Gastroesophageal sphincter (tissue), 4 donors: ENCODE measurements around the gene RAB26. TPM values are rescaled to one million over a fixed set of nuclear protein-coding genes. Genes with fewer than 3 reads are reported as not detected.
"Not testable (repeated sequence)": the region's sequence is repeated elsewhere in the genome, so short reads cannot be mapped to it uniquely, and the experiment has no call there.

ENCODE experiments used
- ATAC-seq: fragments of 150-250 bp; one replicate; pipeline ENCODE4 v1.9.1; 2016; ENCODE audit warnings: mild to moderate bottlenecking, moderate library complexity
- H3K27ac ChIP-seq, 4 donors: fragments of 200-600 bp; sonication (generic) in 3 of 4; 1 replicate in 3 of 4; 2 replicates in 1 of 4; pipeline ENCODE4 v1.5.1; 2016 to 2019
- H3K27me3 ChIP-seq: fragments of 200-600 bp; sonication (generic); one replicate; pipeline ENCODE4 v1.5.1; 2019
- H3K36me3 ChIP-seq, 2 donors: fragments of 200-600 bp; sonication (generic); one replicate each; pipeline ENCODE4 v1.5.1; 2019; ENCODE audit warnings: control low read depth in 1 of 2
- H3K4me1 ChIP-seq, 3 donors: fragments of 200-600 bp; sonication (generic); 1 replicate in 2 of 3; 2 replicates in 1 of 3; pipeline ENCODE4 v1.5.1; 2016 to 2019; ENCODE audit warnings: control low read depth in 2 of 3
- H3K4me3 ChIP-seq, 2 donors: fragments of 200-600 bp; sonication (generic); one replicate each; pipeline ENCODE4 v1.5.1; 2019; ENCODE audit warnings: mild to moderate bottlenecking in 1 of 2, moderate library complexity in 1 of 2
- H3K9me3 ChIP-seq, 3 donors: fragments of 200-600 bp; sonication (generic); one replicate each; pipeline ENCODE4 v1.5.1; 2017 to 2019; ENCODE audit warnings: control low read depth in 2 of 3
- CTCF ChIP-seq, 4 experiments: fragments of 200-600 bp in 2 of 4; fragments of 450-650 bp in 2 of 4; sonication (generic) in 1 of 4; IDR thresholded peaks; one replicate each; pipeline ENCODE4 v1.5.1; 2017 to 2019; ENCODE audit warnings: antibody characterized with exemption in 4 of 4, mild to moderate bottlenecking in 2 of 4, moderate library complexity in 2 of 4
- EP300 ChIP-seq: sonication (generic); formaldehyde crosslinking; IDR thresholded peaks from one replicate; pipeline ENCODE4 v1.6.1; 2017; ENCODE audit warnings: antibody characterized with exemption, mild to moderate bottlenecking
- POLR2A ChIP-seq, 2 donors: fragments of 450-650 bp; IDR thresholded peaks; one replicate each; pipeline ENCODE4 v1.6.1; 2017; ENCODE audit warnings: antibody characterized with exemption in 2 of 2, mild to moderate bottlenecking in 2 of 2, moderate library complexity in 1 of 2
- POLR2AphosphoS5 ChIP-seq: sonication (generic); formaldehyde crosslinking; IDR thresholded peaks from one replicate; pipeline ENCODE4 v1.6.1; 2017; ENCODE audit warnings: antibody characterized with exemption
- WGBS, 2 donors: methylation state at CpG; one replicate each; pipeline ENCODE4 v1.1.5; 2018; ENCODE audit warnings: low coverage in 1 of 2; 5-methylcytosine and 5-hydroxymethylcytosine counted together
- total RNA-seq, 4 donors: library from RNA; depleted of rRNA; stranded (reverse); fragments of >200 nt; gene quantifications; one replicate each; pipeline ENCODE4 v1.1.0, GENCODE V29; 2016

Gene RAB26
- total RNA-seq, 4 donors from 2014 or later = 0.39 to 1.0 TPM; not detected in 2

- H3K9me3 ChIP-seq, ATAC-seq, H3K4me3 ChIP-seq, H3K27me3 ChIP-seq: not testable (repeated sequence)
- WGBS, 2 donors = no CpG with 5 or more reads among the region's 35 CpGs
- Histone ChIP-seq H3K4me1 (peaks cover 0 to 68% (median 30%) of the 10 kb centered on the region in 3 donors), H3K27ac (peak overlapping the region in 3 of 4 donors; percentile 69 to 99 (median 69)), H3K36me3 (peaks cover 0 to 25% of the 10 kb centered on the region in 2 donors)
Observed at GRCh38 chr16:2117960-2118722, 30.3 kb upstream of the RAB26 start.

- Histone ChIP-seq H3K4me3 (peak overlapping the region; percentile 15 to 53), H3K4me1 (peaks cover 0 to 96% (median 59%) of the 10 kb centered on the region in 3 donors), H3K27ac (peak overlapping the region; percentile 97 to 99 (median 98))
- not testable (repeated sequence) for H3K27me3 ChIP-seq, H3K36me3 ChIP-seq, H3K9me3 ChIP-seq
- TF ChIP-seq CTCF (IDR thresholded peaks at IDR 0.05) = peak in 3 of 4 experiments; percentile 60 to 69 (median 61)
- WGBS, 2 donors = 9 to 24% methylated on average over 4 to 5 of the region's 9 CpGs
- ATAC-seq = peak; percentile 42
Observed at GRCh38 chr16:2121325-2121724, 27.1 kb upstream of the RAB26 start.

- Histone ChIP-seq H3K9me3 (no peaks in the 10 kb centered on the region), H3K27ac (peak overlapping the region; percentile 97 to 99 (median 98)), H3K36me3 (no peaks in the 10 kb centered on the region), H3K4me1 (peaks cover 0 to 96% (median 64%) of the 10 kb centered on the region in 3 donors), H3K27me3 (no peaks in the 10 kb centered on the region), H3K4me3 (peak overlapping the region; percentile 15 to 53)
- no peak for TF ChIP-seq EP300
- TF ChIP-seq CTCF (IDR thresholded peaks at IDR 0.05) = no peak
- no peak for TF ChIP-seq POLR2A (IDR thresholded peaks at IDR 0.05)
- TF ChIP-seq POLR2AphosphoS5 = no peak
- WGBS, 2 donors = no CpG with 5 or more reads among the region's 19 CpGs
- no peak for ATAC-seq
Observed at GRCh38 chr16:2121853-2122252, 26.6 kb upstream of the RAB26 start.

GRCh38 chr16:2122429-2122828, 26.0 kb upstream of the RAB26 start:
- TF ChIP-seq POLR2AphosphoS5 (no peak), POLR2A (IDR thresholded peaks at IDR 0.05) (no peak), EP300 (no peak), CTCF (IDR thresholded peaks at IDR 0.05) (no peak)
- H3K27ac ChIP-seq = peak overlapping the region; percentile 97 to 99 (median 98)
- 0% methylated on average over 1 of the region's 17 CpGs; no CpG with 5 or more reads in 1 of the 2 donors for WGBS, 2 donors
- H3K27me3 ChIP-seq = no peaks in the 10 kb centered on the region
- H3K9me3 ChIP-seq = no peaks in the 10 kb centered on the region
- H3K4me1 ChIP-seq = peaks cover 0 to 96% (median 66%) of the 10 kb centered on the region in 3 donors
- peak overlapping the region; percentile 17 to 53 for H3K4me3 ChIP-seq
- no peaks in the 10 kb centered on the region for H3K36me3 ChIP-seq
- ATAC-seq = no peak

GRCh38 chr16:2122934-2123683, 25.3 kb upstream of the RAB26 start:
- H3K4me1 ChIP-seq = peaks cover 0 to 93% (median 65%) of the 10 kb centered on the region in 3 donors
- peak; percentile 16 for ATAC-seq
- peak overlapping the region; percentile 17 to 53 for H3K4me3 ChIP-seq

More at GRCh38 chr16:2122934-2123683, 25.3 kb upstream of the RAB26 start:
- not testable (repeated sequence) for H3K36me3 ChIP-seq, H3K27me3 ChIP-seq, H3K9me3 ChIP-seq
- peak; percentile 47 for TF ChIP-seq POLR2AphosphoS5
- WGBS, 2 donors = no CpG with 5 or more reads among the region's 26 CpGs
- H3K27ac ChIP-seq = peak overlapping the region; percentile 97 to 99 (median 98)
